GM18498 (cell line): ENCODE data around the gene CLDN20.
"Not testable (repeated sequence)": the region's sequence is repeated elsewhere in the genome, so short reads cannot be mapped to it uniquely, and the experiment has no call there.

ENCODE experiments used
- ATAC-seq: cut with Tn5 transposase; IDR thresholded peaks from one replicate; pipeline ENCODE4 v1.9.1; 2021; ENCODE audit warnings: mild to moderate bottlenecking, moderate library complexity; ENCODE audit not compliant: unreplicated experiment

CLDN20 gene

GRCh38 chr6:155263373-155264063, at the start of gene CLDN20:
TSS of gene CLDN20 (plus strand) at chr6:155264013. CDS start at chr6:155275720, 11,707 bp downstream.
- ATAC-seq: no peak

GRCh38 chr6:155215906-155216305, 47.9 kb upstream of the CLDN20 start:
- ATAC-seq: no peak

GRCh38 chr6:155216312-155217046, 47.3 kb upstream of the CLDN20 start:
- ATAC-seq: no peak

GRCh38 chr6:155218711-155219110, 45.1 kb upstream of the CLDN20 start:
- not testable (repeated sequence) for ATAC-seq

- ATAC-seq: no peak
These were observed 44.5 kb upstream of the CLDN20 start for GRCh38 chr6:155219299-155219698.

- no peak for ATAC-seq
These were observed 43.9 kb upstream of the CLDN20 start for GRCh38 chr6:155219858-155220301.

GRCh38 chr6:155221086-155221485, 42.7 kb upstream of the CLDN20 start:
- ATAC-seq: no peak

- no peak for ATAC-seq
These were observed 41.3 kb upstream of the CLDN20 start for GRCh38 chr6:155222506-155222905.

GRCh38 chr6:155223646-155224451, 40.0 kb upstream of the CLDN20 start:
- peak; percentile 96 for ATAC-seq

- no peak for ATAC-seq
These were observed 39.2 kb upstream of the CLDN20 start for GRCh38 chr6:155224618-155225017.

- ATAC-seq: no peak
These were observed 36.8 kb upstream of the CLDN20 start for GRCh38 chr6:155227046-155227445.

GRCh38 chr6:155228546-155229166, 35.2 kb upstream of the CLDN20 start:
- ATAC-seq: no peak

GRCh38 chr6:155230975-155231374, 32.8 kb upstream of the CLDN20 start:
- ATAC-seq: not testable (repeated sequence)

- no peak for ATAC-seq
These were observed 31.0 kb upstream of the CLDN20 start for GRCh38 chr6:155232848-155233247.

GRCh38 chr6:155234167-155234566, 29.6 kb upstream of the CLDN20 start:
- ATAC-seq: no peak

- no peak for ATAC-seq
These were observed 29.1 kb upstream of the CLDN20 start for GRCh38 chr6:155234687-155235086.

GRCh38 chr6:155235087-155235486, 28.7 kb upstream of the CLDN20 start:
- no peak for ATAC-seq

- ATAC-seq: no peak
These were observed 26.2 kb upstream of the CLDN20 start for GRCh38 chr6:155237613-155238012.

GRCh38 chr6:155240905-155241600, 22.8 kb upstream of the CLDN20 start:
- no peak for ATAC-seq

- no peak for ATAC-seq
These were observed 21.8 kb upstream of the CLDN20 start for GRCh38 chr6:155241966-155242365.
